Hepatocyte (in vitro differentiated cells): ENCODE data around the gene ETS2. TPM values are rescaled to one million over a fixed set of nuclear protein-coding genes. Genes with fewer than 3 reads are reported as not detected.

ENCODE experiments used
- DNase-seq: peaks from one replicate; pipeline ENCODE4 v3.0.0-alpha.2; 2016; ENCODE audit warnings: low spot score
- H2AFZ ChIP-seq: fragments of 200-600 bp; sonication (generic); 2 replicates; pipeline ENCODE4 v1.6.0; 2016; ENCODE audit warnings: antibody characterized with exemption, mild to moderate bottlenecking
- H3K27ac ChIP-seq: fragments of 200-600 bp; sonication (generic); 2 replicates; pipeline ENCODE4 v1.5.1; 2016; ENCODE audit warnings: mild to moderate bottlenecking
- H3K27me3 ChIP-seq: fragments of 200-600 bp; sonication (generic); 2 replicates; pipeline ENCODE4 v1.6.1; 2016
- H3K36me3 ChIP-seq: fragments of 200-600 bp; sonication (generic); replicated peaks from 2 replicates; pipeline ENCODE4 v1.5.1; 2016; ENCODE audit warnings: low read depth; ENCODE audit not compliant: insufficient read depth
- H3K4me1 ChIP-seq: fragments of 200-600 bp; sonication (generic); 2 replicates; pipeline ENCODE4 v1.5.1; 2016; ENCODE audit warnings: mild to moderate bottlenecking, moderate library complexity; ENCODE audit not compliant: insufficient read depth
- H3K4me2 ChIP-seq: fragments of 200-600 bp; sonication (generic); 2 replicates; pipeline ENCODE4 v1.6.0; 2016
- H3K4me3 ChIP-seq: fragments of 200-600 bp; sonication (generic); 2 replicates; pipeline ENCODE4 v1.5.1; 2016; ENCODE audit warnings: mild to moderate bottlenecking
- H3K79me2 ChIP-seq: fragments of 200-600 bp; sonication (generic); 2 replicates; pipeline ENCODE4 v1.6.0; 2017; ENCODE audit warnings: mild to moderate bottlenecking
- H3K9me2 ChIP-seq: fragments of 200-600 bp; sonication (generic); replicated peaks from 2 replicates; pipeline ENCODE4 v1.6.0; 2017; ENCODE audit warnings: mild to moderate bottlenecking; ENCODE audit not compliant: insufficient read depth
- H3K9me3 ChIP-seq: fragments of 200-600 bp; sonication (generic); 2 replicates; pipeline ENCODE4 v1.5.1; 2016; ENCODE audit warnings: low read depth, mild to moderate bottlenecking
- H4K20me1 ChIP-seq: fragments of 200-600 bp; sonication (generic); 2 replicates; pipeline ENCODE4 v1.6.0; 2016; ENCODE audit warnings: mild to moderate bottlenecking; ENCODE audit not compliant: insufficient read depth, poor library complexity, severe bottlenecking
- EZH2 ChIP-seq: fragments of 200-600 bp; sonication (generic); IDR thresholded peaks from 2 replicates; pipeline ENCODE4 v1.6.1; 2016; ENCODE audit warnings: antibody characterized with exemption, mild to moderate bottlenecking, borderline replicate concordance
- EZH2phosphoT487 ChIP-seq: fragments of 200-600 bp; sonication (generic); IDR thresholded peaks from one replicate; pipeline ENCODE4 v1.6.1; 2018; ENCODE audit warnings: antibody characterized with exemption, mild to moderate bottlenecking, low read depth, moderate library complexity; ENCODE audit not compliant: unreplicated experiment, severe bottlenecking
- WGBS: methylation state at CpG from one replicate; pipeline ENCODE4 v1.1.6; 2016; ENCODE audit warnings: low lambda C conversion rate; ENCODE audit errors: missing lambda C conversion rate; 5-methylcytosine and 5-hydroxymethylcytosine counted together
- polyA plus RNA-seq: library from polyadenylated mRNA; unstranded; fragments of >200 nt; fragmentation: Nextera tagmentation; extraction: Ambion mirVana; gene quantifications from 2 replicates; pipeline ENCODE4 v1.2.1, GENCODE V29; 2016
- total RNA-seq: library from RNA; depleted of rRNA; stranded (reverse); fragments of >200 nt; gene quantifications from 2 replicates; pipeline ENCODE4 v1.2.3, GENCODE V29; 2014
- TF ChIP-seq, protein P1 (sequence below): fragments of 200-600 bp; sonication (generic); IDR thresholded peaks from 2 replicates; pipeline ENCODE4 v1.5.1; 2016; ENCODE audit warnings: antibody characterized with exemption, mild to moderate bottlenecking; ENCODE audit not compliant: poor library complexity

ETS2 gene
- total and polyA plus RNA-seq, 2 experiments from 2014 or later = 95.1 to 106 TPM

DNA sequence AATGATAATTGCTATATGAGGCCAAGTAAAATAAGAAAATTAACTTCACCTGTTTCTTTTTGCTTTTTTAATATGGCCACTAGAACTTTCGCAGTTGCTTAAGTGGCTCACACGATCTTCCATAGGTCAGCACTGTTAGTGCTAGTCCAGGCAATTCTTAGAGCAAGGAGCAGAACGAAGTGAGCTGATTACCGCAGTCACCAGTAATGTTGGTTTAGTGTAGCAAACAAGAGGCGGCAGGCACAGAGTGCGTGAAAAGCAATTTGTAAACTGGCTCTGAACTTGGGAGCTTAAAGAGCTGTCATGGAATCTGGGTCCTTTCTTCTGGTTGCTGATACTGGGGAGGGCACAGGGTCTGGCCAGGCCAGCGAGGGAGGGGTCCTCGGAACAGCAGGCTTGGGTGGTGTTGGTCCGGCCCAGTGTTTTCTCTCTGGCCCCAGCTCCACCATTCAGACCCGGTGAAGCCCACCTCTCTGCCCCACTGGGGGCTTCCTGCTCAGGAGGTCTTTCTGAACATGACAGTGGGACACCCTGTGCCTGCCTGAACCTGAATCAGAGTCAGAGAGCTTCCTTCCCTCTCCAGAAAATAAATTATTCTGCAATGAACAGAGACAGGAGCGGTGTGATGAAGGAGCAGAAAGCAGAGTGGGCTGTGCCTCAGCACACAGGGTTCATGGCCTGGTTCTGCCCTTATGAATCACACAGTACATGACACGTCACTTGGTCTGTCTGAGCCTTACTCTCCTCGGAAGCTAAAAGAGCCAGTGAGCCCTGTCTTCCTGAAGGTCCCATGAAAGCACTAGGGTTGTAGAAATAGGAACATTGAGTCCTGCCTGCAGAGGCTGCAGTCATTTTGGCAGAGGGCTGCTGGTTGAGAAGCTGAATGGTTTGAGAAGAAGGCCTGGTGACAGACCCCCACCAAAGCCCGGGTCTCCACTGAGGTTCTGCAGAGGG is 11.9 kb downstream of the ETS2 start:
- H3K4me2 ChIP-seq = no peak overlapping the region
- TF ChIP-seq, protein P1, sequence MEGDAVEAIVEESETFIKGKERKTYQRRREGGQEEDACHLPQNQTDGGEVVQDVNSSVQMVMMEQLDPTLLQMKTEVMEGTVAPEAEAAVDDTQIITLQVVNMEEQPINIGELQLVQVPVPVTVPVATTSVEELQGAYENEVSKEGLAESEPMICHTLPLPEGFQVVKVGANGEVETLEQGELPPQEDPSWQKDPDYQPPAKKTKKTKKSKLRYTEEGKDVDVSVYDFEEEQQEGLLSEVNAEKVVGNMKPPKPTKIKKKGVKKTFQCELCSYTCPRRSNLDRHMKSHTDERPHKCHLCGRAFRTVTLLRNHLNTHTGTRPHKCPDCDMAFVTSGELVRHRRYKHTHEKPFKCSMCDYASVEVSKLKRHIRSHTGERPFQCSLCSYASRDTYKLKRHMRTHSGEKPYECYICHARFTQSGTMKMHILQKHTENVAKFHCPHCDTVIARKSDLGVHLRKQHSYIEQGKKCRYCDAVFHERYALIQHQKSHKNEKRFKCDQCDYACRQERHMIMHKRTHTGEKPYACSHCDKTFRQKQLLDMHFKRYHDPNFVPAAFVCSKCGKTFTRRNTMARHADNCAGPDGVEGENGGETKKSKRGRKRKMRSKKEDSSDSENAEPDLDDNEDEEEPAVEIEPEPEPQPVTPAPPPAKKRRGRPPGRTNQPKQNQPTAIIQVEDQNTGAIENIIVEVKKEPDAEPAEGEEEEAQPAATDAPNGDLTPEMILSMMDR = no peak
- TF ChIP-seq EZH2phosphoT487 (no peak), EZH2 (no peak)
- no peak overlapping the region for H3K4me3 ChIP-seq
- no peaks in the 10 kb centered on the region for H3K4me1 ChIP-seq
- H4K20me1 ChIP-seq = peaks cover 4% of the 10 kb centered on the region
- H3K79me2 ChIP-seq = peaks cover 48% of the 10 kb centered on the region
- DNase-seq = no peak
- H3K36me3 ChIP-seq = peaks cover 13% of the 10 kb centered on the region
- 94% methylated on average over 14 of the region's 14 CpGs for WGBS
- peak overlapping the region; percentile 71 for H3K27ac ChIP-seq
- no peaks in the 10 kb centered on the region for H3K9me2 ChIP-seq
- H2AFZ ChIP-seq = no peak overlapping the region
- no peaks in the 10 kb centered on the region for H3K27me3 ChIP-seq
- H3K9me3 ChIP-seq = no peaks in the 10 kb centered on the region

GRCh38 chr21:38818325-38818723 is 12.6 kb downstream of the ETS2 start:
- H4K20me1 ChIP-seq = no peaks in the 10 kb centered on the region
- no peaks in the 10 kb centered on the region for H3K27me3 ChIP-seq
- no peak for TF ChIP-seq EZH2
- TF ChIP-seq, protein P1 = no peak
- TF ChIP-seq EZH2phosphoT487 = no peak
- DNase-seq = no peak
- peak overlapping the region; percentile 71 for H3K27ac ChIP-seq
- peaks cover 2% of the 10 kb centered on the region for H3K4me1 ChIP-seq
- H3K4me3 ChIP-seq = no peak overlapping the region
- H3K36me3 ChIP-seq = peaks cover 13% of the 10 kb centered on the region
- H3K9me3 ChIP-seq = no peaks in the 10 kb centered on the region
- peaks cover 42% of the 10 kb centered on the region for H3K79me2 ChIP-seq
- no peak overlapping the region for H2AFZ ChIP-seq
- WGBS = 98% methylated on average over 11 of the region's 11 CpGs
- H3K4me2 ChIP-seq = no peak overlapping the region
- H3K9me2 ChIP-seq = no peaks in the 10 kb centered on the region

DNA sequence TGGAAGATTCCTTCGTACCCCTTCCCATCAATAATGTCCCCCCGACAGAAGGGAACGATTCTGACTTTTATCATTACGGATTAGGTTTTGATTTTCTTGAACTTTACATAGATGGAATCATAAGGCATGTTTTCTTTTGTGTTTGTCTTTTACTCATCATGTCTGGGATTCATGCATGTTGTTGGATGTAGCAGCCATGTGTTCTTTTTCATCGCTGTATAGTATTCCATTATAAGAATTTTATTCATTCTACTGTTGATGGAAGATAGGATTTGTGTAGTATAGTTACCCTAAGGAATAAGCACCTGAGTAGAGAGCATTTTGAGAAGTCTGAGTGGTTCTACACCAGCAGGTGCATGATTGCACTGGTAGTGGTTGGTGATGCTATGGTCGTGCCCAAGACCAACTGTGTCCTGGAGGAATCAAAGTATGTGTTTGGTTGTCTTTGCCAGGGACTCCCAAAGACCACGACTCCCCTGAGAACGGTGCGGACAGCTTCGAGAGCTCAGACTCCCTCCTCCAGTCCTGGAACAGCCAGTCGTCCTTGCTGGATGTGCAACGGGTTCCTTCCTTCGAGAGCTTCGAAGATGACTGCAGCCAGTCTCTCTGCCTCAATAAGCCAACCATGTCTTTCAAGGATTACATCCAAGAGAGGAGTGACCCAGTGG is 13.5 kb downstream of the ETS2 start:
- no peak overlapping the region for H3K4me3 ChIP-seq
- peak overlapping the region; percentile 71 for H3K27ac ChIP-seq
- no peaks in the 10 kb centered on the region for H4K20me1 ChIP-seq
- H3K4me1 ChIP-seq = peaks cover 10% of the 10 kb centered on the region
- no peaks in the 10 kb centered on the region for H3K27me3 ChIP-seq
- TF ChIP-seq EZH2 (no peak), EZH2phosphoT487 (no peak)
- TF ChIP-seq, protein P1 = no peak
- H3K79me2 ChIP-seq = peaks cover 35% of the 10 kb centered on the region
- DNase-seq = no peak
- peaks cover 13% of the 10 kb centered on the region for H3K36me3 ChIP-seq
- H3K9me2 ChIP-seq = no peaks in the 10 kb centered on the region
- WGBS = 91% methylated on average over 14 of the region's 14 CpGs
- no peak overlapping the region for H2AFZ ChIP-seq
- no peaks in the 10 kb centered on the region for H3K9me3 ChIP-seq
- no peak overlapping the region for H3K4me2 ChIP-seq
